Caco-2 (cell line): ENCODE results near the gene NMUR2. TPM values are rescaled to one million over a fixed set of nuclear protein-coding genes. Genes with fewer than 3 reads are reported as not detected.

Source experiments
- BruUV-seq: library from RNA; stranded (reverse); fragments of 400-500 nt; replicated peaks from 2 replicates; lab custom pipeline; 2021; lab: Mats Ljungman, UMichigan
- CTCF ChIA-PET: fragments of 300-600 bp; sonication (Branson Sonifier 250); formaldehyde crosslinking; loops from one replicate; lab custom pipeline; 2022; ENCODE audit warnings: antibody characterized with exemption; lab: Charles Lee
- POLR2A ChIA-PET: fragments of 300-600 bp; sonication (Branson Sonifier 250); formaldehyde crosslinking; loops from one replicate; lab custom pipeline; 2022; ENCODE audit warnings: antibody characterized with exemption; lab: Charles Lee
- DNase-seq, 2 experiments: peaks; one replicate each; pipeline versions ENCODE4 v3.0.0 to v3.0.0-alpha.2; 2020 to 2022
- H3K27me3 ChIP-seq: replicated peaks from 2 replicates; pipeline ENCODE4 v1.6.0; 2011; ENCODE audit warnings: low read length; ENCODE audit not compliant: control insufficient read depth, insufficient read depth
- H3K36me3 ChIP-seq: 2 replicates; pipeline ENCODE4 v1.5.1; 2011; ENCODE audit warnings: low read length; ENCODE audit not compliant: control insufficient read depth, insufficient read depth
- H3K4me1 ChIP-seq: fragments of 250-450 bp; sonication (Bioruptor Pico); 2 replicates; pipeline ENCODE4 v1.5.1; 2020; ENCODE audit warnings: mild to moderate bottlenecking
- H3K4me3 ChIP-seq: 2 replicates; pipeline ENCODE4 v1.5.1; 2011; ENCODE audit warnings: low read depth, mild to moderate bottlenecking, control low read depth, low read length
- H3K9me3 ChIP-seq: fragments of 250-450 bp; sonication (Bioruptor Pico); 2 replicates; pipeline ENCODE4 v1.5.1; 2020; ENCODE audit warnings: mild to moderate bottlenecking, moderate library complexity
- H3K27ac Mint-ChIP-seq: one replicate; pipeline ENCODE4 v1.8.0; 2022; ENCODE audit warnings: mixed read lengths; ENCODE audit not compliant: unreplicated experiment
- H3K27me3 Mint-ChIP-seq: one replicate; pipeline ENCODE4 v1.8.0; 2022; ENCODE audit warnings: mixed read lengths; ENCODE audit not compliant: insufficient read depth, unreplicated experiment
- H3K36me3 Mint-ChIP-seq: one replicate; pipeline ENCODE4 v1.8.0; 2022; ENCODE audit warnings: mild to moderate bottlenecking, mixed read lengths; ENCODE audit not compliant: insufficient read depth, unreplicated experiment
- H3K4me1 Mint-ChIP-seq: one replicate; pipeline ENCODE4 v1.8.0; 2022; ENCODE audit warnings: low read depth, mixed read lengths; ENCODE audit not compliant: unreplicated experiment
- H3K4me3 Mint-ChIP-seq: one replicate; pipeline ENCODE4 v1.8.0; 2022; ENCODE audit warnings: mild to moderate bottlenecking, moderate library complexity, mixed read lengths; ENCODE audit not compliant: unreplicated experiment
- H3K9me3 Mint-ChIP-seq: one replicate; pipeline ENCODE4 v1.8.0; 2022; ENCODE audit warnings: mixed read lengths; ENCODE audit not compliant: unreplicated experiment
- CTCF ChIP-seq, 2 experiments: fragments of 200-600 bp in 1 of 2; IDR thresholded peaks; 1 replicate in 1 of 2; 2 replicates in 1 of 2; pipeline versions ENCODE4 v1.5.1 to v1.8.0; 2011 to 2022; ENCODE audit warnings: antibody characterized with exemption in 1 of 2, control low read depth in 1 of 2, inconsistent platforms in 1 of 2, low read depth in 1 of 2, low read length in 1 of 2, mild to moderate bottlenecking in 1 of 2, moderate library complexity in 1 of 2; ENCODE audit not compliant: insufficient read depth in 1 of 2, severe bottlenecking in 1 of 2, unreplicated experiment in 1 of 2
- intact Hi-C: fragments of 100-400 bp; cut with micrococcal nuclease; formaldehyde crosslinking; loops from one replicate; pipeline ENCODE4 v1.10.0; 2022; ENCODE audit not compliant: unreplicated experiment
- total RNA-seq: library from RNA; stranded (reverse); gene quantifications from 2 replicates; pipeline ENCODE4 v1.2.3, GENCODE V29; 2022

Gene NMUR2
- total RNA-seq, 1 experiment from 2014 or later: 0.57 TPM

GRCh38 chr5:152389208-152389849, 15.8 kb downstream of the NMUR2 start:
- POLR2A ChIA-PET: no interaction called here
- no peak for TF ChIP-seq CTCF (IDR thresholded peaks at IDR 0.05; ENCODE audit: insufficient read depth in 1 of 2, low read depth in 1 of 2, low read length in 1 of 2, severe bottlenecking in 1 of 2, unreplicated experiment in 1 of 2)
- Histone ChIP-seq H3K4me3 (no peak overlapping the region), H3K36me3 (no peaks in the 10 kb centered on the region; the same call in 1 of the 2 replicates), H3K27me3 (no peaks in the 10 kb centered on the region), H3K4me1 (peaks cover 22% of the 10 kb centered on the region), H3K9me3 (no peaks in the 10 kb centered on the region; the same call in none of the 2 replicates)
- Mint-ChIP-seq H3K27me3 (no peaks in the 10 kb centered on the region), H3K27ac (no peak overlapping the region), H3K9me3 (peaks cover 40% of the 10 kb centered on the region), H3K36me3 (no peaks in the 10 kb centered on the region), H3K4me1 (peaks cover 26% of the 10 kb centered on the region), H3K4me3 (no peak overlapping the region)
- intact Hi-C loops: no loop called here
- no peak for DNase-seq
- CTCF ChIA-PET: no interaction called here
- BruUV-seq: no TSS peak

GRCh38 chr5:152388610-152389009, 16.5 kb downstream of the NMUR2 start:
- Histone ChIP-seq H3K4me3 (no peak overlapping the region), H3K27me3 (no peaks in the 10 kb centered on the region), H3K9me3 (no peaks in the 10 kb centered on the region; the same call in none of the 2 replicates), H3K4me1 (peaks cover 16% of the 10 kb centered on the region), H3K36me3 (no peaks in the 10 kb centered on the region)
- TF ChIP-seq CTCF (IDR thresholded peaks at IDR 0.05; ENCODE audit: insufficient read depth in 1 of 2, low read depth in 1 of 2, low read length in 1 of 2, severe bottlenecking in 1 of 2, unreplicated experiment in 1 of 2): no peak
- no peak overlapping the region for H3K27ac Mint-ChIP-seq
- H3K4me3 Mint-ChIP-seq: no peak overlapping the region
- H3K27me3 Mint-ChIP-seq: no peaks in the 10 kb centered on the region
- BruUV-seq: no TSS peak
- no peak for DNase-seq
- no peaks in the 10 kb centered on the region for H3K36me3 Mint-ChIP-seq
- peaks cover 19% of the 10 kb centered on the region for H3K4me1 Mint-ChIP-seq
- peaks cover 40% of the 10 kb centered on the region for H3K9me3 Mint-ChIP-seq
- intact Hi-C loops: no loop called here
- ChIA-PET POLR2A (no interaction called here), CTCF (no interaction called here)

- intact Hi-C loops: no loop called here
- ChIA-PET POLR2A (no interaction called here), CTCF (no interaction called here)
Measured at GRCh38 chr5:152380415-152381123, 24.5 kb downstream of the NMUR2 start.

More at GRCh38 chr5:152380415-152381123, 24.5 kb downstream of the NMUR2 start:
- no peaks in the 10 kb centered on the region for H3K36me3 ChIP-seq
- no peak overlapping the region for H3K27ac Mint-ChIP-seq
- H3K4me1 Mint-ChIP-seq: no peaks in the 10 kb centered on the region
- no peaks in the 10 kb centered on the region for H3K27me3 Mint-ChIP-seq
- H3K9me3 ChIP-seq: no peaks in the 10 kb centered on the region; the same call in 1 of the 2 replicates
- H3K27me3 ChIP-seq: no peaks in the 10 kb centered on the region
- no peak for TF ChIP-seq CTCF (IDR thresholded peaks at IDR 0.05; ENCODE audit: insufficient read depth in 1 of 2, low read depth in 1 of 2, low read length in 1 of 2, severe bottlenecking in 1 of 2, unreplicated experiment in 1 of 2)
- no TSS peak for BruUV-seq
- H3K4me3 Mint-ChIP-seq: no peak overlapping the region
- H3K4me3 ChIP-seq: no peak overlapping the region
- DNase-seq: no peak
- H3K9me3 Mint-ChIP-seq: peaks cover 14% of the 10 kb centered on the region
- no peaks in the 10 kb centered on the region for H3K36me3 Mint-ChIP-seq
- H3K4me1 ChIP-seq: no peaks in the 10 kb centered on the region; the same call in 1 of the 2 replicates
